GM18858 (cell line): ENCODE data around the gene TMEM163.
A peak's percentile ranks its signal among the peaks of the same experiment; 100 is the strongest.
"Not testable (repeated sequence)": the region's sequence is repeated elsewhere in the genome, so short reads cannot be mapped to it uniquely, and the experiment has no call there.

Experiments
- ATAC-seq: cut with Tn5 transposase; IDR thresholded peaks from one replicate; pipeline ENCODE4 v1.9.1; 2021; ENCODE audit not compliant: unreplicated experiment

TMEM163 gene

DNA sequence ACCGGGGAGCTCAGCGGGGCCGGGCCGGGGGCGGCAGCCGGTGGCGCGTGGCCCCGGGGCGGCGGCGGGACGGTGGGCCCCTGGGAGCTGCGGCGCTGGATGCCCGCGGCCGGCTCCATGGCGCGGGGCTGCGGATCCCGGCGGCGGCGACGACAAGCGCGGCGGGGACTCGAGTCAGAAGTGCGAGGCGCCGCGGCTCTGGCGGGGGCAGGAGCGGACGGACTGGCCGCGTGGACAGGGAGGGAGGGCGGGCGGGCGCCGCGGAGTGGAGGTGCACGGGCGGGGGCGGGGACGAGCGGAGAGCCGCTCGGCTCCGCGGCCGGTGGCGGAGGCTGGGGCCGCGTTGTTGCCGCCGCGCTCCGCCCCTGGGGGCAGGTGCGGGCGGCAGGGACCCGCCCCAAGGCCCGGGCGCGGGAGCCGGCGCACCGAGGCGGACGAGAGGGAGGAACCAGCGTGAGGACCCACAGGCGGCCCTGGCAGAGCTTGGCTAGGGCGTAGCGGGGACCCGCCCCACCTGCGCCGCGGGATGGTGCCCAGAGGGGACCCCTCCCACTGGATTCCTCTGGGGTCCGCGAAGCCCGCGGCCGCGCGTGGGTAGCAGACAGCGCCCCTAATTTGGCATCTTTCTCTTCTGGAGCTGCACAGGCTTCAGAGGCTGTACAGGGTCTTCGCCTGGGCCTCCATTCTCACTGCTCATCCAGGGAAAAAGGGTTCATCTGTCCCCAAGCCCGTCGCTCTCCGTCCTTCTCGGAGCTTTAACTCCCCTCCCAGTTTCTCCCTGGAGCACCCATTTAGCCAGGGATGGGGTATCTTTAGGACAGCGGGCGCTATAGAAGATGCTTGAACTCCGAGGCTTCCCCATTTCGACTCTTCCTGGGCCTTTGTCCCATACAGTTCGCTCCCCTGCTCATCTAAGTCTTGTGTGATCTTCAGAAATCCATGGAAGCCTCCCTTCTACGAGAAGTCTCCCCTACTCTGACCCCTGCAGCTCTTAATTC is at the start of gene TMEM163:
TMEM163 (minus strand) TSS at position 184 of the 998 bp plus-strand sequence.
- ATAC-seq, result no peak

DNA sequence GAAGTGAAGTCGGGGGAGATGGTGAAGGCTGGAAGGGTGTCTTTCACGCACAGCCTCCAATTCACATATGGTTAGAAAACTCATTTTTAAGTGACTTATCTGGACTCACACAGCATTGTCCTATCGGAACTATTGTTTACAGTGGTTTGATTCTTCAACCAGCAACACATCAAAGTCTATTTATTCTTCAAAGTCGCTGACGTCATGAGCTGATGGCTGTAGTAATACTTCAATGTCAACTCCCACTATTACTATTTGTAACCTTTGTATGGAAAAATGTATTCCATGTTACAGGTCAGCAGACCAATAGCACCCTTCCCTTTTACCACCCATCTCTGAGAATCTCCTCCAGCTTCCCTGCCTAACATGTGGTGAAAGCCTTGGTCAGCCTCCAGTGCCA is 47.8 kb upstream of the TMEM163 start:
- no peak for ATAC-seq

DNA sequence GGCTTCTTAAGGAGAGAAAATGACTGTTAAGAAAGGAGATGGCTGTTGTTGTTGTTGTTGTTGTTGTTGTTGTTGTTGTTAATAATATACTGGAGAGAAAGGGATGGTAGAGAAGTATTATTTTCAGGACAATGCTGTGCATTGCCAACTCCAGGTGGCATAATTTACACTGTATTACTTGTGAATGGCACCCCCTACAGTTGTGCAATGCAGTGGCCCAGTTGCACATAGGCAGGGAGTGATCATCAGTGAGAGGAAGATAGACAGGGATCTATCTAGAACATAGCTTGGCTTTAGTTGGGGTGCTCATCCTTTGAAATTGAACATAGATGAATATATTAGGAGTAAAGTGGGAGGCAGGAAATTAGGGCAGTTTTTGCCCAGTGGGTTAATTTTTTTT is 47.2 kb upstream of the TMEM163 start:
- no peak for ATAC-seq

DNA sequence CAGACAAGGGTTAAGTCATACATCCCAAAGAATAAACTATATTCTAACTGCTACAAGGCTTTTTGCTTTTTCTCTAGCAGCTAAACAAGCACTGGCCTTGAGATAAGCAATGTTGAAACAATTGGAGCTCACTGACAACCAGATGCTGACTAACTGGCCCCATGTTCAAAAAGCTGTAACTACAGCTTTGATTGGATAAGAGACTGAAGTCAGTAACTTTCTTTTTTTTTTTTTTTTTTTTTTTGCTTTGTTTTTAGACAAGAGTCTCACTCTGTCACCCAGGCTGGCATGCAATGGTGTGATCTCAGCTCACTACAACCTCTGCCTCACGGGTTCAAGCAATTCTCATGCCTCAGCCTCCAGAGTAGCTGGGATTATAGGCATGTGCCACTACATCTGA is 45.4 kb upstream of the TMEM163 start:
- ATAC-seq, result no peak

DNA sequence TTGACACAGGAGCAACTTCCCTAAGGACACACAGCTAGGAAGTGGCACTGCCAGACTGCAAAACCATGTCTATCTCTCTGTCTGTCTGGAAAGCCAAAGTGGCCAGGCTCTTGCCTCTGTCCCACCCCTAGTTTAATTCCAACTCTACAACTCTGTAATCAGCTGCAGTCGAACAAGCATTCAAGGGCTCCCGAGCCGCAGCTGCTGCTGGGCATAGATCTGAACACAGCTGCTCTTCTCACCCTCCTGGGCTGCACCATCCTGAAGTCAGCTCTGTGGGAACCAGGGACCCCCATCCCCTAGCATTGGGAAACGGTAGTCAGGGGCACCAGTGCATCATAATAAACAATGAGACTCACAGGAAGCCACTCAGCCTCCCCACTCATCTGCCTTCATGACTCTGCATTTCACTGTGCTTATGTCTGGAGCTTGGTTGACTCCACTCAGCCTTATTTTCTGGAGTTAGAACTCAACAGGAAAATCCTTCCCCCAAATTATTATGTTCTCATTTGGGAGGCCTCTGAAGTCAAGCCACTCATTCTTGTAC is 44.4 kb upstream of the TMEM163 start:
- no peak for ATAC-seq

DNA sequence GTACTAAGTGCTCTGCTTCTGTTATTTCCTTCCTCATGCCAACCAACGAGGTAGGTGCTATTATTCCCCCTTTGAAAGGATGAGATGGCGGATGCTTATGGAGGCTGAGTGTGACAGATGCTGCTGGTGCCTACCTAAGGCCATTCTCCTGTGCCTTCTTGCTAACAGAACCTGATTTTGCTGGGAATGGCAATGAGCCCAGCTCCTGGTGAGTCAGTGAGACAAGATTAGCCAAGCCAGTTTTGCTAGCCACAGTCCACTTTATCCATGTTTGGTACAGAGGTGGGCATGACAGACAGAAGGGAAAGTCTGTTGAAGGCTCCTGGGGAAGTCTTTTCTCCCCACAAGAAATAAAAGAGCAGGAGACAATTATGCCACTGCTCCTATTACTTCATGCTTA is 43.7 kb upstream of the TMEM163 start:
- ATAC-seq, result no peak

DNA sequence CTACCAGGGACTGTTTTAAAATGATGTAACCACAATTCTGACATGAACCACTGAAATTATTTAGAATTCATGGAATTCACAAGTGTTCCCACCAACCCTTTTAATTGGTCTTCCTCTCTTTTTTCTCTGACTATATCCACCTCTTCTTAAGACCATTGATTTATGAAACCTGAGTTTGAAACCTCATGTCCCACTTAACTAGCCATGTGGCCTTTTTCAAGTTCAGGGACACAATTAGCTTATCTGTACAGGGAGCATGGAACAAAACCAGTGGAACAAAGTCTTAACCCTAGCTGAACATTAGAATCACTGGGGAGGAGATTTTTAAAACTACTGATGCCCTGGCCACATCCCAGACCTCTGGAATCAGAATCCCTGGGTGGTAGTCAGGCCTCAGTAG is 41.6 kb upstream of the TMEM163 start:
- ATAC-seq, result no peak

DNA sequence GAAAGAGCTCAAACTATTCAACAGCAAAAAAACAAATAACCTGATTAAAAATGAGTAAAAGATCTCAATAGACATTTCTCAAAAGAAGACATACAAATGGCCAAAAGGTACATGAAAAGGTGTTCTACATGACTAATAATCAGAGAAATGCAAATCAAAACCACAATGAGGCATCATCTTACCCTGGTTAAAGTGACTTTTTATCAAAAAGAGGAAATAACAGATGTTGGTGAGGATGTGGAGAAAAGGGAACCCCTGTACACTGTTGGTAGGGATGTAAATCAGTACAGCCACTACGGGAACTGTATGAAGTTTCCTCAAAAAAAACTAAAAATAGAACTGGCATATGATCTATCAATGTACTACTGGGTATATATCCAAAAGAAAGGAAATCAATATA is 39.8 kb upstream of the TMEM163 start:
- ATAC-seq, result peak; percentile 95

DNA sequence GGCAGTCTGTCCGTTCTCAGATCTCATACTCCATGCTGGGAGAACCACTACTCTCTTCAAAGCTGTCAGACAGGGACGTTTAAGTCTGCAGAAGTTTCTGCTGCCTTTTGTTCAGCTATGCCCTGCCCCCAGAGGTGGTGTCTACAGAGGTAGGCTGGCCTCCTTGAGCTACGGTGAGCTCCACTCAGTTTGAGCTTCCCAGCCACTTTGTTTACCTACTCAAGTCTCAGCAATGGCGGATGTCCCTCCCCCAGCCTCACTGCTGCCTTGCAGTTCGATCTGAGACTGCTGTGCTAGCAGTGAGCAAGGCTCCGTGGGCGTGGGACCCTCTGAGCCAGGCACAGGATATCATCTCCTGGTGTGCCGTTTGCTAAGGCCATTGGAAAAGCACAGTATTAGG is 33.2 kb upstream of the TMEM163 start:
- not testable (repeated sequence) for ATAC-seq

DNA sequence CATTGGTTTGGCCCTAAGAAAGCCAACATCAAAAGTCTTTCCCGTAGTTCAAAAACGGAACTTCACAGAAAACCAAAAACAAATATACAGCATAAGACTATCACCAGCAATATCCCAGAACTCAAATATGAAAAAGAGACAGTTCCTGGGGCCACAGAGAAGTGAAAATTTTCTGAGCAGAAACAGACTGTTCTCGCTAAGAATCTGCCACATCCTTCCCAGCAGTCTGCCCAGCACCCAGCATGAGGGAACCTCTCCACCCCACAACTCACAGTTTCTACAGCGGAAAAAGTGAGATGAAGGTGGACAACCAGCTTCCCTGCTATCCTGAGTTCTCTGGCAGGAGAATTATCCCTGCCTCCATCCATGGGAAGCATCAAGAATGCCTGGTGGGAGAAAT is 26.7 kb upstream of the TMEM163 start:
- no peak for ATAC-seq

DNA sequence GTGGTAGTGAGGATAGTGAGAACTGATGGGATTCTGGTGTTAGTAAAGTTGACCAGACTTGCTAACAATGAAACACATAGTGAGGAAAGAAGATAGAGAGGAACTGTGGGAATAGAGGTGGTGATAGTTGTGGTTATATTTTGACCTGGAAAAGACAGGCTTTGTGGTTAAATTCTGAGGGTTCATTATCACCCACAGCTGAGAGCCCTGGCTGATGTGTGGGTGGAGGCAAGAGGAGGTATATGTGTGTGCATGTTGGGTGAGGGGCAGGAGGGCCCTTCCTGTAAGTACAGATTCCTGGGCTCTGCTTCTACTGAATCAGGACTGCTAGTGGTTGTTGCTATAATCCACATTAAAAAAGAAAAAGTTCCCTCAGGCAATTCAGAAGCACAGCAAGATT is 26.2 kb upstream of the TMEM163 start:
- ATAC-seq, result no peak

DNA sequence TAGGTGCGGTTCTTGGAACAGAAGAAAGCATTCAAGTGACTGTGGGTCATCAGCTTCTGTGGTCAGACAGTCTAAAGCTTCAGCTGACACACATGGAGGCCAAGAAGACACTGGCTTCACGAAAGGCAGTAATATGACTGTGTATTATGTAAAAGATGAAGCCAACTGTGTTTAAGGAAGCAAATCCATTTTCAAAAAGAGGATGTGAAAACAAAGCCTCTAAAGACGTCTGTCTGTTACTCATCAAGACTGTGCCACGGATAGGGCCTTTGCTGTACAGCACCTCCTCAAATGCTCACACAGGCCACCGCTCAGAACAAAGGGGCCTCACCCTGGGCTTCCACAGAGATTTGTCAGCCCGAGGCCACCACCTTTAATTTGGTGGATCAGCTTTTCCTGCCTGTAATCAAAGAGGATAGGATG is 21.1 kb upstream of the TMEM163 start:
- peak; percentile 92 for ATAC-seq

DNA sequence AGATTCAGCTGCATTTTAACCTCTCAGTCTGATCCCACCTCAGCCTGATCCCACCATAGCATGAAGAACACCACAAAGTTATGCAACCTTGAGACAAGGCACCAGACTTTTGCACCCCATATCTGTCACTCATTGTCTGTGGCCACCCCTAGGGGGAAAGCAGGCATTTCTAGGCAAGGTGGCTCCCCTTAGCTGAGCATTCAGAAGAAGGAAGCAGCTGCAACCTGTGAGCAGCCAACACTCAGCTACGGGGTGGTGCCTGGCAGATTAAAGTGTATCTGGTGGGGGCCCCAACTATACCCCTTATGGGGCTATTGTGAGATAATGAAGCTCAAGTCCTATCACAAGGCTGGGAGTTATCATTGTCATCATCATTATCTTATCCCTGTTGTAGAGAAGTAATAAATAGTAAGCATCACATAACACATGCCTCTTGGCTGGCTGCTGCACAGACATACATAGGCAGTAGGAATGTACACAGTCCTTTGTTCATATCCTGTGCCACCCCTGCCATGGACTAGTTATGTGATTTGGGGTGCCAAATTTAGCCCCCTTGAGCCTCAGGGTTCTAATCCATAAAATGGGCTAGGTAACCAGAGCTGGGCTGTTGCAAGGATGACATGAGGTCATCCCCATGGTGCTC is 20.6 kb upstream of the TMEM163 start:
- ATAC-seq, result no peak

DNA sequence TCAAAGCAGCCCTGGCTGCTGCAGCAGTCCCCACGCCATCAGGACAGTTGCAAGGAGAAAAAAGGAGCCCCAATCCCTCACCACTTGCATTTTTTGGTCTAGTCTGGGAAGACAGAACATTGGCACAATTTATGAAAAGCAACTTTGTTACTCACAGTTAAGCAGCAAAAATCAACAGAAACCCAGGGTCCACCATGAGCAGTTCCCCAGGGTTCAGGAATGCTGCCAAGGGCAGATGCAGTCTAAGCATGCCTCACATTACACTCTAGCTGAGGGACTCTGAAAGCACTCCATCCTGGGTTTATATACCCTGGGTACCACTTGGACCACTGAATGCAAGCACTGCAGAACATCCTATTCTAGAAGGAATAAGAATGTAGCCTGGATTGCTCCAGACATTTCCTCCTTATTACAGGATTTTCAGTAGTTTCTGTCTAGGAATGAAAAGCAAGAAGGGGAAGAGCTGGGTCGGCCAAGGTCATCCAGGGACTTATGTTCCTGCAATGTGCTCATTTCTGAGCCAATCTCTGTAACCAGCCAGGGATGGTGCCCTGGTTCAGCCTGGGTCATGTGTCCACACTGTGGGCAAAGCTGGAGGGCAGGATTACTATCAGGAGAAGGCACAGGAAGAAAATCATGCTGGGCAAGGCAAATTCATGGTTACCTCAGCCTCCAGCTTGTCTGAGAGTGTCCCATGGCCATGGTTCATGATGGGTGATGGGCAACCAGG is 19.5 kb upstream of the TMEM163 start:
- ATAC-seq, result no peak

DNA sequence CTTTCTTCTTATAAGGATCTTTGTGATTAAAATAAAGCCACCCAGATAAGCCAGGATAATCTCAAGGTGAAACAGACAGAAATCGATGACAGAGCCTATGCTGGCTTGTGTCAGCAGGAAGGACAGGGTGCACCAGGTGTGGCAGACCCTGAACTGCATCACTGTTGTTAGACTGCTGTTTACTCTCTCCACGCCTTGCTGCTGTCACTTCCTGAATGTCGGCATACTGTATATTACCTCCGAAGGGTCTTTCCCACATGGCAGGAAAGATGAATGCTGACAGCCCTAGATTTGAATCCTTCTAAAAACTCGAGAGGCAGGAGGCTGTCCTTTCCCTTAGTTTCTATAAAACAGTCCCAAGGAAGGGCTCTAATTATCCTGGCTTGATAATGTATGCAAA is 18.9 kb upstream of the TMEM163 start:
- ATAC-seq, result no peak

DNA sequence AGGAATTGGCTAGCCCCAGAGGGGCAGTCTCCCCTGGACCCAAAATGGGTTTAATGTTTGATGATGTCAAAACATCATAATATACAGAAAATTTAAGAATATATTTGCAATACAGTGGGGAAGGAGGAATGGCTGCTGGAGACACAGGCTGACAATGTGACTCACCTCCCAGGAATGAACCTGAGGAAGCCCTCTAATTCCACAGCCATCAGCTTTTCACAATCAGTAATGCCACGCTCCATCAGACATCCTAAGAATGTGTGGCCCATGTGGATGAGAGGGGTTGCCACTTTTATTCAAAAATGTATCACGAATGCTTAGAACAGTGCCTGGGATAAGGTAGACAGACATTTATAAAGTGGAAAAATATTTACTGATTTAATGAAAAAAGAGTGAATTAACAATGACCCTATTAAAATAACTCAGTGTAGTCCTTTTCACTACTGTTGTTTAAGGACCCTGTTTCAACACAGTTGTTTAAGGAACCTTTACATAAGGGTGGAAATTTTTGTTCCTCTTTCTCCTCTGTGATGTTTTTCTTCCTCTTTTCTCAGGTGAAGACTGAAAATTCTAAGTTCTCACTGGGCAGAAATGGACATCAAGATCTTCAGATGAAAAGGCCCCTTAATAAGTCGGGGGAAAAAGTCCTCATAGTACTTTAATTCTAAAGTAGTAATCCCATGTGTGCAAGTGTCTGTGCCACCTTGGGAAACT is 17.5 kb upstream of the TMEM163 start:
- no peak for ATAC-seq

DNA sequence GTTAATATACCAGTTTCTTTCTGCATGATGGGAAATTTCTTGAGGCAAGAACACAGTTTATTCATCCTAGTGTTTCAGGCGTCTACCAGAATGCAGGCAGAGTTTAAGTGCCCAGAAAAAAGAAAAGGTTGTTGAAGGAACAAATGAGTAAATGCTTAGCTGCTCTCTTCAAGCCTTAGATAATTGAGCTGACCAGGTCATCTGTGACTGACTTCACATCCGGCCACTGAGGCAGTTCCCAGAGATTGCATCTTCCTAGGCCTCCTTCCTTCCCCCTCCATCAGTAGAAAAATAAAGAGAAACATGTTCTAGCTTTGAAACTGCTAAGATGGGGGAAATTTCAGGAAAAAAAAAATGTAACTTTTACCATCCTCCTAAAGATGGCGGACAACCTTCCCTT is 9.4 kb upstream of the TMEM163 start:
- ATAC-seq, result no peak

DNA sequence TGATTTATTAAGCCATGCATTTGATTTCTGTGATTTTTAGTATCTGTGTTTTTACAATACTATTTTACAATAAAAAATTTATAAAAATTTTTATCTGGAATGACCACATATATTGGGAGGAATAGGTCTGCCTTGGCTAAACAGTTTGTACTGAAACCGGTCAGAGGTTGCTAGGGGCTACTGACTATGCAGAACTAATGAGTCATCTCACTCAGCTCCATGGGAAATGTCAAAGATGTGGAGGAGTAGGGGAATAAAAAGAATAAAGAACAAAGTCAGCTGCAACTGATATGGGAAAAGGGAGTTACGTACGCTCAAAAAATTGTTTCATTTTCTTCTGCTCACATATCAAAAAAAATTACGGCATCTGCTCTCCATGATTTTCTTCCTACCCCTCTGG is 8.6 kb upstream of the TMEM163 start:
- no peak for ATAC-seq

DNA sequence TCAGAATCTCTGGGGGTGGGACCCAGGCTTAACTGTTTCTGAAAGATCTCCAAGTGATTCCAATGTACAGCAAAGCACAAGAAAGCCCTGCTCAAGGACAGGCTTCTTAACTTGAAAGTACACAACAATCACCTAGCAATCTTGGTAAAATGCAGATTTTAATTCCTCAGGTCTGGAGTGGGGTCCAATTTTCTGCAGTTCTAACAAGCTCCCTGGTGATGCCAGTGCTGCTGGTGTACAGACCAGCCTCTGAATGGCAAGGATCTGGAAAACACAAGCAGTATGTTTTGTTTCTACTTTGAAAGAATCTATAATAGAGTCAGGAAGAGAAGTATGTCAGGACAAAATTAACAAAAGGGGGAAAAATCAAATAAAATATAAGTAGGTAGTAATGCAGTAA is 7.8 kb upstream of the TMEM163 start:
- ATAC-seq, result no peak

DNA sequence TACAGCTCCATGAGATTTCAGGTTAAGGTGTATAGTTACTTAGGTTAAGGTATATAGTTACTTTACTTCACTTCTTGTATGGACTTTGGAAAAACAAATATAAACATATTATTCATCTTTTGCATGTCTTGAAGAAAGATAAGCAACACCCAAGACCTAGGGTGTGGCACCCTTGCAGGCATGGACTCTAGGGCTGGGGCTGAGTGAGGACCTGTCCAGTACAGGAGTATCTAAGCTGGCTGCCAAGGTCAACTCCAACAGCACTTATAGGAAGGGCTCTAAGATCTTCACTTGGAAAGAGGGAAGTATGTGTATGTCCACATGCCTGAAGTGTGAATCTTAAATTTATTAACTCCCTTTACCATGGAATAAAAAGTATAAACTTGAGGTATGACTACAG is 7.1 kb upstream of the TMEM163 start:
- no peak for ATAC-seq

DNA sequence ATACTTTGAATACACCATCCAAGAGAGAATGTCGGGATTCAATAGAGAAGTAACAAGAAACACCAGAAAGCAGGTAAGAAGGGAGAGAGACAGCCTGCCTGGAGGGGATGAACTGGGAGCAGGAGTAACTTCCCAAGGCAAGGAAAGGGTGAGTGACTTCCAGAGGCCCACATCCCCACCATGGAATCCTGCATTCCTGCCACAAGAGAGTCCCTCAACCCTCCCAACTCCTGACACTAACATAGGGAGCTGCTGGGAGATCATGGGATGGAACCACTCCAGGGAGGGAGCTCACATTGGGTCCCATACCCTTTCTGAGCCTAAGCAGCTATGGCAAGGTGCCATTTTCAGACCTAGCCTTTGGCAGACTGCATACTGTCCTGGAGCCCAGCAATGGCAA is 5.5 kb upstream of the TMEM163 start:
- ATAC-seq, result no peak
